ENCODE results near the gene ARFGAP1.

Gene ARFGAP1

DNA sequence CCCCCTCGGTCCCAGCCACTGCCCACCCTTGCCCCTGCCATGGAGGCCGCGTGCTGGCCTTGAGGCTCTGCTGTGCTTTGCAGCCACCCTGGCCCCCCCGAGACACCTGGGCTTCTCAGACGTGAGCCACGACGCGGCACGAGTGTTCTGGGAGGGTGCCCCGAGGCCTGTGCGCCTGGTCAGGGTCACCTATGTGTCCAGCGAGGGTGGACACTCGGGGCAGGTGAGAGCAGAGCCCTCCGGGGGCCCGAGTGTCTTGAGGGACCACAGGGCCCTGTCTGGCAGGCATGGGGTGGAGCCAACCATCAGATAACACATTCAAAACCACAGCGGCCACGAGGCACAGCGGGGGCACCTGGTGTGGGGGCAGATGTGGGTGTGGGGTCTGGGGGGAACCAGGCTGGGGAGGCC lies 39.2 kb downstream of the ARFGAP1 start:
- H3K4me3 ChIP-seq (ENCODE audit: low read depth, low read length): no peak overlapping the region

GRCh38 chr20:63312273-63312672 lies 39.7 kb downstream of the ARFGAP1 start:
- no peak overlapping the region for H3K4me3 ChIP-seq (ENCODE audit: low read depth, low read length)
- TF ChIP-seq, protein P1, sequence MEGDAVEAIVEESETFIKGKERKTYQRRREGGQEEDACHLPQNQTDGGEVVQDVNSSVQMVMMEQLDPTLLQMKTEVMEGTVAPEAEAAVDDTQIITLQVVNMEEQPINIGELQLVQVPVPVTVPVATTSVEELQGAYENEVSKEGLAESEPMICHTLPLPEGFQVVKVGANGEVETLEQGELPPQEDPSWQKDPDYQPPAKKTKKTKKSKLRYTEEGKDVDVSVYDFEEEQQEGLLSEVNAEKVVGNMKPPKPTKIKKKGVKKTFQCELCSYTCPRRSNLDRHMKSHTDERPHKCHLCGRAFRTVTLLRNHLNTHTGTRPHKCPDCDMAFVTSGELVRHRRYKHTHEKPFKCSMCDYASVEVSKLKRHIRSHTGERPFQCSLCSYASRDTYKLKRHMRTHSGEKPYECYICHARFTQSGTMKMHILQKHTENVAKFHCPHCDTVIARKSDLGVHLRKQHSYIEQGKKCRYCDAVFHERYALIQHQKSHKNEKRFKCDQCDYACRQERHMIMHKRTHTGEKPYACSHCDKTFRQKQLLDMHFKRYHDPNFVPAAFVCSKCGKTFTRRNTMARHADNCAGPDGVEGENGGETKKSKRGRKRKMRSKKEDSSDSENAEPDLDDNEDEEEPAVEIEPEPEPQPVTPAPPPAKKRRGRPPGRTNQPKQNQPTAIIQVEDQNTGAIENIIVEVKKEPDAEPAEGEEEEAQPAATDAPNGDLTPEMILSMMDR (IDR thresholded peaks at IDR 0.05; ENCODE audit: low read depth, low read length): no peak

More for the DNA sequence above, 39.2 kb downstream of the ARFGAP1 start:
- TF ChIP-seq, protein P1 (IDR thresholded peaks at IDR 0.05; ENCODE audit: low read depth, low read length): no peak

- no peak overlapping the region for H3K4me3 ChIP-seq (ENCODE audit: low read depth, low read length)
- TF ChIP-seq, protein P1 (IDR thresholded peaks at IDR 0.05; ENCODE audit: low read depth, low read length): no peak
Observed at GRCh38 chr20:63312690-63313348, 40.2 kb downstream of the ARFGAP1 start.

DNA sequence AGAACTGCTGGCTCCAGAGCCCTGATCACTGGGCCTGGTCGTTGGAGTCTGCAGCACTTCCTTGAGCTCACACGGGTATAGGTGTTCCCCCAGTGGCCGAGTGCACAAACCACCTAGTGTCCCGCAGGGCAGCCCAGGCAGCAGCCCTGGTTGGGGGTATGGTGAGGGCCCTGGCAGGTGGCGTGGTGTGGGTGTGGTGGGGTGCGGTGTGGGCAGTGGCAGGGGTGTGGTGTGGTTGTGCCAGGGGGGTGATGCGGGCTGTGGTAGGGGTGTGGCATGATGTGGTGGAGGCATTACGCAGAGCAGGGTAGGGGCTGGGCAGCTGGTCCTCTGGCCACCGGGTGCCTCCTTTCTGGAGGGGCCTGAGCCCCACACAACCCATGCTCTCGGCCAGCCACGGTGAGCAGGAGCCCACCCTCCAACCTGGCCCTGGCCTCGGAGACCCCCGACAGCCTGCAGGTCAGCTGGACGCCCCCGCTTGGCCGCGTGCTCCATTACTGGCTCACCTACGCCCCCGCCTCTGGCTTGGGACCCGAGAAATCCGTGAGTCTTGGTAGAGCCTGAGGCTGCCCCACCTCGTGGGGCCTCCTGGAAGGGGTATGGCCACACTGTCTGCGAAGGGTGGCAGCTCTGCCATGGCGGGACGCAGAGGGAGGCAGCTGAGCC lies 40.9 kb downstream of the ARFGAP1 start:
- no peak overlapping the region for H3K4me3 ChIP-seq (ENCODE audit: low read depth, low read length)
- TF ChIP-seq, protein P1 (IDR thresholded peaks at IDR 0.05; ENCODE audit: low read depth, low read length): no peak

- H3K4me3 ChIP-seq (ENCODE audit: low read depth, low read length): no peak overlapping the region
- TF ChIP-seq, protein P1 (IDR thresholded peaks at IDR 0.05; ENCODE audit: low read depth, low read length): no peak
Observed at GRCh38 chr20:63314015-63314471, 41.4 kb downstream of the ARFGAP1 start.

DNA sequence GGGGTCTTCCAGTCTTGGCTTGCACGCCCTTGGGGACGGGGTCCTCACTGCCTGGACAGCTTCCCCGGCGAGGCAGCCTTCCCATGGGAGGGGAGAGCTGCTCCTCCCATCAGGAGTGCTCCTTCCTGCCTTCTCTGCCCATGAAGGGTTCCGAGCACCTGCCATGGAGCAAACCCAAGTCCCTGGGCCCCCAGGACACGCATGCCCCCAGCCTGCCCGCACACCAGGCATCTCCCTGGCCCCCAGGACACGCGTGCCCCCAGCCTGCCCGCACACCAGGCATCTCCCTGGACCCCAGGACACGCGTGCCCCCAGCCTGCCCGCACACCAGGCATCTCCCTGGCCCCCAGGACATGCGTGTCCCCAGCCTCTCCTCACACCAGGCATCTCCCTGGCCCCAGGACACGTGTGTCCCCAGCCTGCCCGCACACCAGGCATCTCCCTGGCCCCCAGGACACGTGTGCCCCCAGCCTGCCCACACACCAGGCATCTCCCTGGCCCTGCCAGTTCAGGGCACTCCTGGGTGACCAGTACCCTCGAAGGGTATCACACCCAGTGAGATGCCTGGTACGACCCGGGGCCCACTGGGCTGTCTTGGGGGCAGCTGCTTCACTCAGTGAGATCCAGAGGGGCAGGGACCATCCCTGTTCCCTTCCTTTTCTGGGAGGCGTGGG lies 42.1 kb downstream of the ARFGAP1 start:
- TF ChIP-seq, protein P1 (IDR thresholded peaks at IDR 0.05; ENCODE audit: low read depth, low read length): no peak
- H3K4me3 ChIP-seq (ENCODE audit: low read depth, low read length): no peak overlapping the region

DNA sequence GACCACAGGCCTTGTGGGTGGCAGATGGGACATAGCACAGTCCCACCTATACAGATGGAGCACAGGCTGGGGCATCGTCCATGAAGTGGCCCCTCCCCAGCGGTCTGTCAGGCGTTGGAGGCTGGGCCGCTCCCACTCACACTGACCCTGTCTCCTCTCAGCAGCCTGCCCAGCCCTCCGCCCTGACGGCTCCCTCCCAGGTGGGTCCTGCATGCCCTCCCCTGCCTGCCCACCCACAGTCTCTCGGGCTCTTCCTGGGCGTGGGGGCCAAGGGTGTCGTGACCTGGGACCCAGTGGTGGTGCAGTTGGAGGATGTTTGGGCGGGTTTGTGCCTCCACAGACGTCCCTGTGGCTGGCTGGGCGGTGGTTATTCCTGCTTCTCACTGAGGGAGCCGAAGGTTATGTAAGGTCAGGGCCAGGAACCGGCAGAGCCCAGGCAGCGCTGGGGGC lies 42.7 kb downstream of the ARFGAP1 start:
- TF ChIP-seq, protein P1 (IDR thresholded peaks at IDR 0.05; ENCODE audit: low read depth, low read length): no peak
- no peak overlapping the region for H3K4me3 ChIP-seq (ENCODE audit: low read depth, low read length)
